ENCODE data around the gene TRIO. TPM values are rescaled to one million over a fixed set of nuclear protein-coding genes. Genes with fewer than 3 reads are reported as not detected.

TRIO gene
- total RNA-seq, 1 experiment from 2014 or later = 136 TPM

GRCh38 chr5:14180437-14180836, 37.3 kb downstream of the TRIO start:
- no peak overlapping the region for H3K4me3 Mint-ChIP-seq (ENCODE audit: unreplicated experiment)
- CTCF ChIA-PET = interaction anchor here (1.8 to 2.1 kb wide), 2 partner anchors 35 to 90 kb away, joined by 5 to 10 read pairs; no protein-coding TSS in a partner anchor
- TF ChIP-seq CTCF (IDR thresholded peaks at IDR 0.05; ENCODE audit: unreplicated experiment) = no peak
- no peaks in the 10 kb centered on the region for H3K9me3 Mint-ChIP-seq (ENCODE audit: unreplicated experiment)
- intact Hi-C loops (cut with micrococcal nuclease) = no loop called here
- POLR2A ChIA-PET = interaction anchor here (1.0 to 5.2 kb wide), 6 partner anchors 9 to 35 kb away, joined by 3 to 63 read pairs (median 8); no protein-coding TSS in a partner anchor
- peaks cover 46% of the 10 kb centered on the region for H3K4me1 Mint-ChIP-seq (ENCODE audit: insufficient read depth, unreplicated experiment)
- no TSS peak for BruUV-seq (replicated peaks)
- peaks cover 5% of the 10 kb centered on the region for H3K36me3 Mint-ChIP-seq (ENCODE audit: insufficient read depth, unreplicated experiment)
- no peaks in the 10 kb centered on the region for H3K27me3 Mint-ChIP-seq (ENCODE audit: insufficient read depth, unreplicated experiment)
- DNase-seq (ENCODE audit: unreplicated experiment) = no peak
- peak overlapping the region; percentile 19 for H3K27ac Mint-ChIP-seq (ENCODE audit: low read depth, unreplicated experiment)

GRCh38 chr5:14181299-14181968, 38.3 kb downstream of the TRIO start:
- Mint-ChIP-seq H3K4me3 (ENCODE audit: unreplicated experiment) (no peak overlapping the region), H3K36me3 (ENCODE audit: insufficient read depth, unreplicated experiment) (peaks cover 7% of the 10 kb centered on the region), H3K4me1 (ENCODE audit: insufficient read depth, unreplicated experiment) (peaks cover 51% of the 10 kb centered on the region), H3K9me3 (ENCODE audit: unreplicated experiment) (no peaks in the 10 kb centered on the region), H3K27ac (ENCODE audit: low read depth, unreplicated experiment) (peak overlapping the region; percentile 98), H3K27me3 (ENCODE audit: insufficient read depth, unreplicated experiment) (no peaks in the 10 kb centered on the region)
- no peak for DNase-seq (ENCODE audit: unreplicated experiment)
- POLR2A ChIA-PET = interaction anchor here (0.6 to 5.2 kb wide), 6 partner anchors 11 to 36 kb away, joined by 3 to 63 read pairs (median 6); no protein-coding TSS in a partner anchor
- CTCF ChIA-PET = no interaction called here
- TF ChIP-seq CTCF (IDR thresholded peaks at IDR 0.05; ENCODE audit: unreplicated experiment) = no peak
- intact Hi-C loops (cut with micrococcal nuclease) = no loop called here
- BruUV-seq (replicated peaks) = no TSS peak

GRCh38 chr5:14182761-14183160, 39.6 kb downstream of the TRIO start:
- Mint-ChIP-seq H3K4me3 (ENCODE audit: unreplicated experiment) (peak overlapping the region; percentile 49), H3K4me1 (ENCODE audit: insufficient read depth, unreplicated experiment) (peaks cover 63% of the 10 kb centered on the region), H3K27ac (ENCODE audit: low read depth, unreplicated experiment) (peak overlapping the region; percentile 98), H3K27me3 (ENCODE audit: insufficient read depth, unreplicated experiment) (no peaks in the 10 kb centered on the region), H3K36me3 (ENCODE audit: insufficient read depth, unreplicated experiment) (peaks cover 7% of the 10 kb centered on the region), H3K9me3 (ENCODE audit: unreplicated experiment) (no peaks in the 10 kb centered on the region)
- DNase-seq (ENCODE audit: unreplicated experiment) = no peak
- intact Hi-C loops (cut with micrococcal nuclease) = no loop called here
- ChIA-PET POLR2A (interaction anchor here (0.7 to 5.2 kb wide), 12 partner anchors 9 to 187 kb away, joined by 3 to 63 read pairs (median 4); partner anchors contain the start of gene TRIO), CTCF (interaction anchor here (0.6 to 1.5 kb wide), 11 partner anchors 9 to 683 kb away, joined by 3 to 8 read pairs (median 3); no protein-coding TSS in a partner anchor)
- BruUV-seq (replicated peaks) = no TSS peak
- TF ChIP-seq CTCF (IDR thresholded peaks at IDR 0.05; ENCODE audit: unreplicated experiment) = no peak

- BruUV-seq (replicated peaks) = no TSS peak
- ChIA-PET POLR2A (interaction anchor here (0.7 to 5.2 kb wide), 14 partner anchors 9 to 472 kb away, joined by 3 to 63 read pairs (median 4); no protein-coding TSS in a partner anchor), CTCF (interaction anchor here (0.6 to 1.5 kb wide), 10 partner anchors 10 to 484 kb away, joined by 3 to 8 read pairs (median 3); no protein-coding TSS in a partner anchor)
- H3K9me3 Mint-ChIP-seq (ENCODE audit: unreplicated experiment) = no peaks in the 10 kb centered on the region
- peaks cover 7% of the 10 kb centered on the region for H3K36me3 Mint-ChIP-seq (ENCODE audit: insufficient read depth, unreplicated experiment)
- H3K27ac Mint-ChIP-seq (ENCODE audit: low read depth, unreplicated experiment) = peak overlapping the region; percentile 98
- no peak for DNase-seq (ENCODE audit: unreplicated experiment)
- intact Hi-C loops (cut with micrococcal nuclease) = no loop called here
- H3K4me1 Mint-ChIP-seq (ENCODE audit: insufficient read depth, unreplicated experiment) = peaks cover 61% of the 10 kb centered on the region
- H3K4me3 Mint-ChIP-seq (ENCODE audit: unreplicated experiment) = peak overlapping the region; percentile 49
- TF ChIP-seq CTCF (IDR thresholded peaks at IDR 0.05; ENCODE audit: unreplicated experiment) = no peak
- no peaks in the 10 kb centered on the region for H3K27me3 Mint-ChIP-seq (ENCODE audit: insufficient read depth, unreplicated experiment)
These were observed 40.2 kb downstream of the TRIO start for GRCh38 chr5:14183187-14183939.

All from MCF 10A (cell line).